ENCODE results near the gene CD1E.

Gene CD1E

DNA sequence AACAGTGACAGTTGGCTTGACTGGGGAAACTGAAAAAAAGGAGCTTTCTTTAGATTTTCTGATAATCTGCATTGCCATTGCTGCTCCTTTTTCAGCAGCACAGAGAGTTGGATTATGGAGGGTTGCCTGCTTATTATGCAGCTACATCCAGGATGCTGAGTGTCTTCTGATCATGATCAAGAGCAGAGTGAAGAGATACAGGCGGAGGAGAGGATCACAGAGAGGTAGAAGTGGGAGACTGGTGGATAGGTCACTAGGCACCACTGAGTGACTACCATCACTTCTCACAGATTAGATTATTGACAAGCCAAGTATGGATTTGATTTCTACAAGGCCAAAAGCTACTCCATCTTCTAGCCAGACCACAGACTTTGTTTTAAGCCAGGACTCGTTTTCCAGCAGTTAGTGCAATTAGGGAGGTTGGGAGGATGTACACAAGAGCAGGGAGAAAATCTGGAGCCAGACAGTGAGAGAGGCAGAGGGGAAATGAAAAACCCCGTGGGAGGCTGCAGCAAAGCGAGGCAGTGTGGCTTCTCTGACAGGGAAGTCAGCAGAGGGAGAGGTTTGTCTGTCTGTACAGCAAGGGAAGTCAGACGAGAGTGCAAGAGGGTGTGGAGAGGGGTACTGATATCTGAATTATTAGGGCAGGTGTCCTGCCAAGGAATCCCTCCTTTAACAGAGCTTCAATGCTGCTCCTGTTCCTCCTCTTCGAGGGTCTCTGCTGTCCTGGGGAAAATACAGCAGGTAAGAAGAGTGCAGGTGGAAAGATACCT, at the start of gene CD1E:
TSS of gene CD1E (plus strand) at position 592 of the 773 bp plus-strand sequence. CDS start at position 687, 95 bp downstream.
- Mint-ChIP-seq H3K36me3 (ENCODE audit: low read depth) (no peaks in the 10 kb centered on the region), H3K27me3 (peaks cover 36% of the 10 kb centered on the region), H3K9me3 (no peaks in the 10 kb centered on the region), H3K27ac (no peak within 1 kb of the TSS), H3K4me3 (no peak within 1 kb of the TSS), H3K4me1 (ENCODE audit: low read depth) (no peaks in the 10 kb centered on the region)

DNA sequence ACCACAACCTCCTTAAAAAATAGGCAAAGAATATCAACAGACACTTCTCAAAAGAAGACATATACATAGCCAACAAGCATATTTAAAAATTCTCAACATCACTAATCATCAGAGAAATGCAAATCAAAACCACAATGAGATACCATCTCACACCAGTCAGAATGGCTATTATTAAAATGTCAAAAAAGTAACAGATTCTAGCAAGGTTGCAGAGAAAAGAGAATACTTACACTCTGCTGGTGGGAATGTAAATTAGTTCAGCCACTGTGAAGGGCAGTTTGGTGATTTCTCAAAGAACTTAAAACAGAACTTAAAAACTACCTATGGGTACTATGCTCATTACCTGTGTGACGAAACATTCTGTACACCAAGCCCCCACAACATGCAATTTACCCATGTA, 43.1 kb upstream of the CD1E start:
- Mint-ChIP-seq H3K27ac (peak overlapping the region; percentile 45), H3K4me1 (ENCODE audit: low read depth) (peaks cover 7% of the 10 kb centered on the region), H3K4me3 (no peak overlapping the region)

GRCh38 chr1:158311066-158311465, 42.6 kb upstream of the CD1E start:
- Mint-ChIP-seq H3K4me1 (ENCODE audit: low read depth) (peaks cover 7% of the 10 kb centered on the region), H3K9me3 (peaks cover 6% of the 10 kb centered on the region), H3K27ac (no peak overlapping the region), H3K36me3 (ENCODE audit: low read depth) (no peaks in the 10 kb centered on the region), H3K27me3 (peaks cover 4% of the 10 kb centered on the region), H3K4me3 (no peak overlapping the region)

More for the DNA sequence above, 43.1 kb upstream of the CD1E start:
- peaks cover 8% of the 10 kb centered on the region for H3K27me3 Mint-ChIP-seq
- H3K9me3 Mint-ChIP-seq = peaks cover 6% of the 10 kb centered on the region
- H3K36me3 Mint-ChIP-seq (ENCODE audit: low read depth) = no peaks in the 10 kb centered on the region

DNA sequence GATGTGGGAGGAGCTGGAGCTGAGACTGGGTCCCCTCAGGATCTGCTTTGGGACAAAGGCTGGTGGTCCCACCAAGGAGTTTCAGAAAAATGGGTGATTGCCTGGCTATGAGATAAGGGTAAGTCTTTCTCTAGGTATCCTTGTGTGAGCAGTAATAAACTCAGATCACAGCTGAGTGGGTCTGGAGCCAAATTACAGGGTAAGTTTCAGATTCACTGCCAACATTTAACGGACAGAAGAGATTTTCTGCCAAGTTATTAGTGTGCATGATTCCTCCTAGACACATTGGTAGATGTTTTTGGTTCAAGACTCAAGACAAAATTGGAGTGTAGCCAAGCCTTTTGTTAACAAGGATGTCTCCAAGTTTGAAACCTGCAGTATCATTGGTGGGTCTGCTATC, 29.8 kb upstream of the CD1E start:
- Mint-ChIP-seq H3K27me3 (peaks cover 18% of the 10 kb centered on the region), H3K4me1 (ENCODE audit: low read depth) (peaks cover 6% of the 10 kb centered on the region), H3K27ac (no peak overlapping the region), H3K36me3 (ENCODE audit: low read depth) (no peaks in the 10 kb centered on the region), H3K4me3 (no peak overlapping the region), H3K9me3 (peaks cover 5% of the 10 kb centered on the region)

DNA sequence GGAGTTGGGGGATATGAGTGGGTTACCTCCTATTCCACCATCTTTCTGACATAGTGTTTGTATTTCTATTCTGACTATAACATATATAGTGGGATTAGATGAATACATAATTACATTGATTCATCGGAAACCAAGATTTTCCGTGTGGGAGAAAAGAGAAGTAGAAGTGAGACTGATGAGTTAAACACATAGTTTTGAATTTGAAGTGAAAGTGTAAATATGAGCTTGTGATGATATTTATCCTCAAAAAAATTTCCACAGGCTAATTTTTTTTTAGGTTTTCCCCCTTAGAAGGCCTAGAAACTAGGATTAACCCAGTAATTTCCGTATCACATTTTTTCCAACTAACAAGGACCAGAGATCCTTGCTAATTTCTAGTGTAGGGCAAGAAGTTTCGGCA, 29.3 kb upstream of the CD1E start:
- Mint-ChIP-seq H3K36me3 (ENCODE audit: low read depth) (no peaks in the 10 kb centered on the region), H3K4me3 (no peak overlapping the region), H3K27me3 (peaks cover 18% of the 10 kb centered on the region), H3K9me3 (peaks cover 5% of the 10 kb centered on the region), H3K27ac (no peak overlapping the region), H3K4me1 (ENCODE audit: low read depth) (peaks cover 6% of the 10 kb centered on the region)

DNA sequence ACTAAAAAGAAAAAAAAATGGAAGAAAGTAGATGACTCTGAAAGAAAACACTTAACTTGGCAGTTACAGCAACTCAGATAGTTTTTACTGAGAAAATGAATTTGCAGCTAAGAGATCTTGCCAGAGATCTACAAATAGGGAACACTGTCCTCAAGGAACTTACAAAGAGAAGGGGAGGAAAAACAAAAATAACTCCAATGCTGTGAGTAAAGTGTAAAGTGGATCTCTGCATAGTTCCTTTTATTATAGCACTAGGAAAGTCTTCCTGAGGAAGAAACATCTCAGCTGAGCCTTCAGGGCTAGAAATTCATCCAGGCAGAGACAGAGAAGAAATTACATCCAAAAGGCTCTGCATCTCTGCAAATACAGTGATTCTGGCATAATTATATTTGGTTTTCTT, 26.2 kb upstream of the CD1E start:
- no peak overlapping the region for H3K27ac Mint-ChIP-seq
- H3K4me3 Mint-ChIP-seq = no peak overlapping the region
- H3K4me1 Mint-ChIP-seq (ENCODE audit: low read depth) = peaks cover 6% of the 10 kb centered on the region
- peaks cover 5% of the 10 kb centered on the region for H3K9me3 Mint-ChIP-seq
- peaks cover 13% of the 10 kb centered on the region for H3K27me3 Mint-ChIP-seq
- no peaks in the 10 kb centered on the region for H3K36me3 Mint-ChIP-seq (ENCODE audit: low read depth)

DNA sequence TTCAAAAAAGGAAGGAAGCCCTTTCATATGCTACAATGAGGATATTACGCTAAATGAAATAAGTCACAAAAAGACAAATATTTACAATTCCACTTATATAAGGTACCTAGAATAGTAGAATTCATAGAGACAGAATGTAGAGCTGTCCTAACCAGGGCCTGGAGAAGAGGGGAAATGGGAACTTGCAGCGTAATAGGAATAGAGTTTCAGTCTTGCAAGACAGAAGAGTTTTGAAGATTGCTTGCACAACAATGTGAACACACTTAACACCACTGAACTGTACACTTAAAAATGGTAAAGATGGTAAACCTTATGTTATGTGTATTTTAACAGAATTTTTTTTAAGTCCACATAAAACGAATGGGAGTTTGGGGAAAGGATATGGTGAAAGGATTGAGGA, 25.3 kb upstream of the CD1E start:
- Mint-ChIP-seq H3K4me3 (no peak overlapping the region), H3K27me3 (peaks cover 10% of the 10 kb centered on the region), H3K36me3 (ENCODE audit: low read depth) (no peaks in the 10 kb centered on the region), H3K4me1 (ENCODE audit: low read depth) (peaks cover 8% of the 10 kb centered on the region), H3K9me3 (peaks cover under 1% of the 10 kb centered on the region), H3K27ac (no peak overlapping the region)

DNA sequence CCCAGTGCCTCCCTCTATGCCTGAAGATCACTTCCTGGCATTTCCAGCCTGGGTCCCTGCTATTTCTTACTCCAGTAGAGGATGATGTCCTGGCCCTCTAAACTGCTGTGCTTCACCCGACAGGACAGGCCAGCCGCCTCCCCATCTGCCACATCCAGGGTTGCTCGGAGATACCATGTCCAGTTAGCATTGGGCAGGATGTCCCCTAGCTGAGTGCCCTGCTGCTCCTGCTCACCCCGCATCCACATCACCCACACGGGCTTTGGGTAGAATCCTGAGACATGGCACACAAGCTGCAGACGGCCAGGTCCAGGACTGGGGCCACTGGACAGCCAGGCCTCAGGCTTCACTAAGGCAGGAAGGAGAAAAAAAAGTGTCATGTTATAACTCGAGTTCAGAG, 24.4 kb upstream of the CD1E start:
- Mint-ChIP-seq H3K9me3 (no peaks in the 10 kb centered on the region), H3K36me3 (ENCODE audit: low read depth) (no peaks in the 10 kb centered on the region), H3K4me3 (no peak overlapping the region), H3K27ac (no peak overlapping the region), H3K27me3 (peaks cover 10% of the 10 kb centered on the region), H3K4me1 (ENCODE audit: low read depth) (peaks cover 16% of the 10 kb centered on the region)

GRCh38 chr1:158329733-158330132, 24.0 kb upstream of the CD1E start:
- Mint-ChIP-seq H3K9me3 (no peaks in the 10 kb centered on the region), H3K27me3 (peaks cover 10% of the 10 kb centered on the region), H3K4me1 (ENCODE audit: low read depth) (peaks cover 16% of the 10 kb centered on the region), H3K27ac (no peak overlapping the region), H3K4me3 (no peak overlapping the region), H3K36me3 (ENCODE audit: low read depth) (no peaks in the 10 kb centered on the region)

- H3K4me1 Mint-ChIP-seq (ENCODE audit: low read depth) = peaks cover 19% of the 10 kb centered on the region
- no peaks in the 10 kb centered on the region for H3K9me3 Mint-ChIP-seq
- no peak overlapping the region for H3K27ac Mint-ChIP-seq
- H3K4me3 Mint-ChIP-seq = no peak overlapping the region
- peaks cover 10% of the 10 kb centered on the region for H3K27me3 Mint-ChIP-seq
- H3K36me3 Mint-ChIP-seq (ENCODE audit: low read depth) = no peaks in the 10 kb centered on the region
Observed at GRCh38 chr1:158330391-158331105, 23.1 kb upstream of the CD1E start.

DNA sequence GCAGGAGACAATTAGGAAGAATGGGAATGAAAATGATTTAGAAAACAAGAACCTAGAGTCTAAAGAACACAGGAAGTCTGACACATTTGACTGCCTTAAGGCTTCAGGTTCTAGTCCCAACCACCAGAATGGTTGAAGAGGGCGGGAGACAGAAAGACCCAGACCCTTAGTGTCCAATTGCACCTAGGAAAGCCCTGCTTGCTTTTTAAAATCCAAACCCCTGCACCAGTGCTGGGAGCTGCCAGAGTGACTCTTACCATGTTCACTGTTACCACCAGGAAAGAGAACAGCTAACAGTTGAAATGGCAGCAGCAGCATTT, 22.6 kb upstream of the CD1E start:
- peaks cover 10% of the 10 kb centered on the region for H3K27me3 Mint-ChIP-seq
- H3K9me3 Mint-ChIP-seq = no peaks in the 10 kb centered on the region
- H3K36me3 Mint-ChIP-seq (ENCODE audit: low read depth) = no peaks in the 10 kb centered on the region
- H3K27ac Mint-ChIP-seq = no peak overlapping the region
- H3K4me3 Mint-ChIP-seq = no peak overlapping the region
- H3K4me1 Mint-ChIP-seq (ENCODE audit: low read depth) = peaks cover 19% of the 10 kb centered on the region

- Mint-ChIP-seq H3K4me3 (no peak within 1 kb of the TSS), H3K4me1 (ENCODE audit: low read depth) (peaks cover 19% of the 10 kb centered on the region), H3K9me3 (no peaks in the 10 kb centered on the region), H3K36me3 (ENCODE audit: low read depth) (no peaks in the 10 kb centered on the region), H3K27ac (no peak within 1 kb of the TSS), H3K27me3 (peaks cover 10% of the 10 kb centered on the region)
Observed at GRCh38 chr1:158331481-158332150, 22.1 kb upstream of the CD1E start, which contains the start of gene CD1B. TSS of gene CD1B (minus strand) at chr1:158331531. CDS start at chr1:158331423, 108 bp downstream.

DNA sequence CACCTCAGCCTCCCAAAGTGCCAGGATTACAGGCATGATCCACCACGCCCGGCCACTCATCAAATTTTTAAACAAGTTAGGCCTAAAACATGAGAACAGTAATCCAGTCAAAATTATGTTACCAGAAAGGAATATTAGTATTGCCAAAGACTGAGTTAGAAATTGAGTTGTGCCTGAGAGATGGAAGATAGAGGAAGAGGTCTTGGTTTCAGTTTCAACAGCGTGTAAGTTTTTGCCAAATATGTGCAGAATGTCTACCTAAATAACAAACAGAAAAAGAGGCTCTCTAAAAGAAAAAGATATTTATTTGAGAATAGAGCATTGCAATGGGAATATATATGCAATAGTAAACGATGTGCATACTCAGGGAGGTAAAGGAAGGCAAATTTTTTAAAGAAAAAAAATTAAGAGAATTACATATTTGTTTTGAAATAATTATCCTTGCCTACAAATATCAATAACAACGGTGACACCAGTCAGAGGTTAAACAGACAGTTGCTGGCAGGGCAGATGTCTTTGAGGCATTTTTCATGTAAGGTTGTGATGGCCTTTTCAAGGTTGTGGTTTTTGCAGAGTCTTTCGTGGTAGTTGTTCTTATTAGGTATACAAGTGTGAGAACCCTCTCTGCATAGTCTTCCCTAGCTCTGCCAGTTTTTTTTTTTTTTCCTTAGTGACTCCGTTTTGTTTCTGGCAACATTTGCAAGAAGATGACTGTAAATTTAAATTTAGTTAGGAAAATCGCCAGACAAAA, 20.1 kb upstream of the CD1E start:
- peaks cover 12% of the 10 kb centered on the region for H3K27me3 Mint-ChIP-seq
- peaks cover 10% of the 10 kb centered on the region for H3K9me3 Mint-ChIP-seq
- H3K27ac Mint-ChIP-seq = no peak overlapping the region
- H3K4me3 Mint-ChIP-seq = no peak overlapping the region
- H3K36me3 Mint-ChIP-seq (ENCODE audit: low read depth) = peaks cover 5% of the 10 kb centered on the region
- peaks cover 19% of the 10 kb centered on the region for H3K4me1 Mint-ChIP-seq (ENCODE audit: low read depth)

- Mint-ChIP-seq H3K4me1 (ENCODE audit: low read depth) (peaks cover 19% of the 10 kb centered on the region), H3K9me3 (peaks cover 14% of the 10 kb centered on the region), H3K4me3 (no peak overlapping the region), H3K27me3 (peaks cover 15% of the 10 kb centered on the region), H3K36me3 (ENCODE audit: low read depth) (peaks cover 5% of the 10 kb centered on the region), H3K27ac (no peak overlapping the region)
Observed at GRCh38 chr1:158334526-158335212, 19.0 kb upstream of the CD1E start.
